SKM-1 treated with dmso at 0.1 percent for 144 hours (cell line): Measurements from ENCODE around the gene CBARP.

Source experiments
- DNase-seq: peaks from one replicate; lab custom pipeline; 2025; ENCODE audit not compliant: unreplicated experiment; lab: John Stamatoyannopoulos, UW

CBARP gene

DNA sequence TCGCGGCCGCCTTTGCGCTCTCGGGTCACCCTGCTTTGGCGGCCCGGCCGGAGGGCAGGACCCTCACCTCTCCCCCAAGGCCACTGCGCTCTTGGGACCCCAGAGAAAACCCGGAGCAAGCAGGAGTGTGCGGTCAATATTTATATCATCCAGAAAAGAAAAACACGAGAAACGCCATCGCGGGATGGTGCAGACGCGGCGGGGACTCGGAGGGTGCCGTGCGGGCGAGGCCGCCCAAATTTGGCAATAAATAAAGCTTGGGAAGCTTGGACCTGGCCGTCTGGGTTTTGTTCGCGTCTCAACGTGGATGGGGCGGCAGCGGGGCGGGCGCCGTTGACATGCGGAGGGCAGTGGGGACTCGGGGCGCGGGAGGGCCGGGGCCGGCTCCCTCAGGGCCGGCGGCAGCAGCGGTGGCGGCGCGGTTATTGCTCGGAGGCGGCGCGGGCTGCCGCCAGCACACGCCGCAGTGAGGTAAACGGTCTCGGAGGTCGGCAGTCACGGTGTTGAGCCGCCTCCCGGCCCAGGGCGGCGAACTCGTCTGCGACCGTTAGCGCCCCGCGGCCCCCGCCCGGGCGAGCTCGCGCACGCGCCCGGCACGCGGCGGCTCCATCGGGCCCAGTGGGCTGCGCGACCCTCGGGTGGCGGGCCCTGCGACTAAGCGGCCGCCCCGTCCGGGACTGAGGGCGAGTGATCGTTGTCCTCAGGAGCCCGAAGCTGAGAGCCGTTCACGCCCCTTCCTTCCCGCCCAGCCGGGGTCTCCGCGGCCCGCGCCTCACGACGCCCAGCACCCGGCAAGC, 9.4 kb downstream of the CBARP start:
- DNase-seq, result no peak

GRCh38 chr19:1227304-1228054, 10.3 kb downstream of the CBARP start:
- no peak for DNase-seq

DNA sequence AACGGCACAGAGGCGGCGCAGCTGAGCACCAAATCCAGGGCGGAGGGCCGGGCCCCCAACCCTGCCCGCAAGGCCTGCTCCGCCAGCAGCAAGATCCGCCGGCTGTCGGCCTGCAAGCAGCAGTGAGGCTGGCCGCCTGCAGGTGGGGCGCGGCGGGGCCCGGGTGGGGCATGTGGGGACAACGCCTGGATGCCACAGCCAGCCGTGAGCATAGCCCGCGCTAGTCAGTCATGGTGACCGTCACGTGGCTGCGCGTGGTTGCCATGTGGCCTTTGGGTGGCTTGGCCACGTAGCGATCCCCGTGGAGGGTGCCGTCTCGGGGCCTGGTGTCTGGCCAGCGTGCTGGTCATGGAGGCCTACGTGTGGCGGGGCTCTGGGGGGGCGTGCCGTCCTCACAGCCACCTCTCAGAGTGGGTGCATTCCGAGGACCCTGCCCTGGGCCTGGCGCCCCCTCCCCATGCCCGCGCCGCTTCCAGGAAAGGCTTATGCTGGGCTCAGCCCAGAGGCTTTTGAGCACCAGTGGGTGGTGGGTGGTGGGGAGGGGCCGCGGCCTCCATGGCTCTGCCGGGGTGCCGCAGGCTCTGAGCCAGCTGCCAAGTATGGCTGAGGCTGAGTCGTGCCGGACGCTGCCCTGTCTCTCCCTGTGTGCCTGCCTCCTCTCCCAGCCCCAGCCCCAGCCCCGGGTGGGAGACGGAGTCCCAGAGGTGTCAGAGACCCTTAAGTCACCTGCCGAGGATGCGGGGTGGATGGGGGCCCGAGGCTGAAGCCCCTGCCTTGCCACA, 11.1 kb downstream of the CBARP start:
- no peak for DNase-seq

GRCh38 chr19:1226227-1226518, 11.6 kb downstream of the CBARP start:
- DNase-seq, result no peak

DNA sequence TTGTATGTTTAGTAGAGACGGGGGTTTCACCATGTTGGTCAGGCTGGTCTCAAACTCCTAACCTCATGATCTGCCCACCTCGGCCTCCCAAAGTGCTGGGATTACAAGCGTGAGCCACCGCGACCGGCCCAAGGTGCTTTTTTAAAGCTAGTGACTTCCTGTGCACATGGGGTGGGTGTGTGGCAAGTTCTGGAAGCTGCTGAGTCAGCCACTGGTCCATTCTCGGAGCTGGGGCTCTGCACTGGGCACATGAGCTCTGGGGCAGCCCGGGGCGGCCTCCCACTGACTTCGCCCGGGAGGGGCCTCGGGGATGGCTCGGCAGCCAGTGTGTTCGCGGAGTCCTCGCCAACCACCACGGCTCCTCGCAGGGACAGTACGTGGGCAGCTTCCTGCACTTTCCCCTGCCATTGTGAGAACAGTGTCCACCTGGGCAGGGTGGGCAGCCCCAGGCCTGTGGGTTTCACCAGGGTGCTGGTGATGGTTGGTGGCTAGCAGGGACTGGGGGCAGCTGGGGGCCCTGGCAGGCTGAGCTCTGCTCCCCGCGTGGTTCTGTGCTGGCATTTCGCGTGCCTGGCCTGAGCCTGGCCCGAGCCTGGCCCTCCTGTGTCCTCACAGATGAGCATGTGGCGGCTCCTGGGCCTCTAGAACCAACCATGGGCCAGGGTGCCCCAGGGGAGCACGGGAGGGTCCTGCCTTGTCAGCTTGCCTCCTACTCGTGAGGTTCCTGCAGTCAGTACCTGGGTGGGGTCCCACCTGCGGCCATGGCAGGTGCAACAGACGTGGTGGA, 12.2 kb downstream of the CBARP start:
- DNase-seq, result no peak

- no peak for DNase-seq
Measured at GRCh38 chr19:1224847-1225246, 13.0 kb downstream of the CBARP start.

GRCh38 chr19:1224047-1224825, 13.6 kb downstream of the CBARP start:
- no peak for DNase-seq

DNA sequence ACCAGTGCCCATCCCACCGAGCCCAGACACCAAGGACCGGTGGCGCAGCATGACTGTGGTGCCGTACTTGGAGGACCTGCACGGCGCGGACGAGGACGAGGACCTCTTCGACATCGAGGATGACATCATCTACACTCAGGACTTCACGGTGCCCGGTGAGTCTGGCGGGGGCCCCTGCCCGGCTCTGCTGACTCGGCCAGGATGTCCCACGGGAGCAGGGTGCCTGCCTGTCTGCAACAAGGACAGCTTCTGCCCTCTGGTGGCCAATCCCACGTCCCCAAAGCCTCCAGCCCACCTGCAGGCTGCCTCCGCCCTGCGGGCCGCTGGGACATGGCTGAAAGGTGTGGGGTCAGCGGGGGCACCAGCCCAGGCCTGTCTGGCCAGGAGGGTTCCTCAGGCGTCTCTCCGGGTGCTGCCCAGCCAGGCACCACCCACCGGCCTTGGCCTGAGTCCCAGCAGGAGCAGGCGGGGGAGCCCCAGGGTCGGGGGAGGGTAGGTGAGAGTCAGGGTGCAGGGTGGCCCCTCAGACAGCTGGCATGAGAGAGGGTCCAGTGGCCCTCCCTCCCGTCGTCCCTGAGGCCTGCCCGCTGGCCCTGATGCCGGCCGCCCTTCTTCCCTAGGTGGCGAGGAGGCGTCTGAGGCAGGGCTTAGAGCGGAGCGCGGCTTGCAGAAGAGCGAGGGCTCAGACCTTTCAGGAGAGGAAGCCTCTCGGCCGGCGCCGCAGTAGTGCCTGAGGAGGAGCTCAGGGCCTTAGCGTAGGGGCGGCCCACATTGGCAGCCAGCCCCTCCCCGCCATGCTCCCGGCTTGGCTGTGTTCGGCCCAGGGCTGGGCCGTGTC, 14.6 kb downstream of the CBARP start:
- no peak for DNase-seq

GRCh38 chr19:1222394-1222793, 15.4 kb downstream of the CBARP start:
- DNase-seq, result no peak

- DNase-seq, result no peak
Measured at GRCh38 chr19:1221904-1222255, 15.9 kb downstream of the CBARP start.

- no peak for DNase-seq
Measured at GRCh38 chr19:1220976-1221903, 16.6 kb downstream of the CBARP start.

DNA sequence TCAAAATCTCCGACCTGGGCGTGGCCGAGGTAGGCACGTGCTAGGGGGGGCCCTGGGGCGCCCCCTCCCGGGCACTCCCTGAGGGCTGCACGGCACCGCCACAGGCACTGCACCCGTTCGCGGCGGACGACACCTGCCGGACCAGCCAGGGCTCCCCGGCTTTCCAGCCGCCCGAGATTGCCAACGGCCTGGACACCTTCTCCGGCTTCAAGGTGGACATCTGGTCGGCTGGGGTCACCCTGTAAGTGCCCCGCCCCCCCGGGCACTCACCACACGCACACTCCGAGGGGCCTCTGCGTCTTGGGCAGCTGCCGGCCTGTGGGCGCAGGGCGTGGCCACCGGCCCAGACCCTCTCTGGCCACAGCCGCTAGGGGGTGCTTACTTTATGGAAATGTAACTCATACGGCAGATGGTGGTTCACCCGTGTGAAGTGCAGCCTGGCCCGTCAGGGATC, 17.3 kb downstream of the CBARP start:
- no peak for DNase-seq

DNA sequence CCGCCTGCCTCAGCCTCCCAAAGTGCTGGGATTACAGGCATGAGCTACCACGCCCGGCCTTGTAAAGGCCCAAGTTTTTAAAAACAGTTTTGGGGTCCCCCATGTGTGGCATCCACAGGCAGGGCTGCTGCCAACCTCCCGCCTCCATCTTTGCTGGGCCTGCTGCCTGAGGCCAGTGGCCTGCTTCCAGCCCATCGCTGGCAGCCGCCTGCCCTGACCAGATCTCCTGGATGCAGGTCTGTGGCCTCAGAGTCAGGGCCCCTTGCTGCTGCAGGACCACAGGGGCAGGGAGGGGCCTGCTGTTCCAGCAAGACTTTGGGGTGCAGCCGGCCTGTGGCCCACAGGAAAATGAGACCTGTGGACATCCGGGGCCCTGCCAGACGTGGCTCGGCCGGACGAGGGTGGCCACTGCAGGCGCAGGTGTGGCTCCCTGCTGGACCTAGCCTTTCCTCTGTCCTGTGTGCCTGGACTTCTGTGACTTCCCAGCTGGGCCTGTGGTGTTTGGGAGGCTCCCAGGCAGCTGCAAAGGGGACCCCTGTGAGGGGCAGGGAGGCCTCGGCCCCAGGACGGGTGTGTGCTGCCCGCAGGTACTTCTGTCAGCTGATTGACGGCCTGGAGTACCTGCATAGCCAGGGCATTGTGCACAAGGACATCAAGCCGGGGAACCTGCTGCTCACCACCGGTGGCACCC, 17.9 kb downstream of the CBARP start:
- DNase-seq, result no peak

- no peak for DNase-seq
Measured at GRCh38 chr19:1218751-1219567, 18.8 kb downstream of the CBARP start.

GRCh38 chr19:1217366-1217765, 20.4 kb downstream of the CBARP start:
- DNase-seq, result no peak

DNA sequence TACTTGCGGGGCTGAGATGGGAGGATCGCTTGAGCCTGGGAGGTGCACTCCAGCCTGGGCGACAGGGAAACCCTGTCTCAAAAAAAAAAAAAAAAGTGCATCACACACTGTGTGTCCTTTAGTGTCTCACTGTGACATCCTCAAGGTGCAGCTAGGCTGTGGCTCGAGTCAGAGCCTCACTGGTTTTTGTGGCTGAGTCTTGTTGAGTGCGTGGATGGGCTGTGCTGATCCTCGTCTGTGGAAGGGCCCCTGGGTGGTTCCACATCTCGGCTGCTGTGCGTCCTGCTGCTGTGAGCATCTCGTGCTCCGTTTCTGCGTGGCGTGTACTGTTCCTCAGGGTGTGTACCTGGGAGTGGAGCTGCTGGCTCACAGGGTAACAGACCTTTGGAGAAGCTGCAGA, 21.0 kb downstream of the CBARP start:
- DNase-seq, result no peak
